CD8-positive, alpha-beta memory T cell (primary cell): ENCODE results near the gene C19orf47. TPM values are rescaled to one million over a fixed set of nuclear protein-coding genes. Genes with fewer than 3 reads are reported as not detected.

Experiments used
- CTCF ChIA-PET: fragments of 350-600 bp; sonication (Branson Sonifier 250); formaldehyde crosslinking; loops from one replicate; lab custom pipeline; 2021; ENCODE audit warnings: antibody characterized with exemption; lab: Charles Lee
- POLR2A ChIA-PET: fragments of 350-600 bp; sonication (Branson Sonifier 250); formaldehyde crosslinking; loops from one replicate; lab custom pipeline; 2021; ENCODE audit warnings: antibody characterized with exemption; lab: Charles Lee
- DNase-seq, 5 donors: peaks; one replicate each; pipeline versions ENCODE4 v3.0.0 to v3.0.0-alpha.2; 2020 to 2022; ENCODE audit warnings: mixed read lengths in 1 of 5
- H3K27ac ChIP-seq: one replicate; pipeline ENCODE4 v1.7.0; 2013; ENCODE audit warnings: low read depth, mild to moderate bottlenecking, low read length, moderate library complexity
- H3K27me3 ChIP-seq: 2 replicates; pipeline ENCODE4 v1.7.0; 2013; ENCODE audit warnings: low read length, mild to moderate bottlenecking; ENCODE audit not compliant: insufficient read depth, poor library complexity, severe bottlenecking
- H3K36me3 ChIP-seq: 2 replicates; pipeline ENCODE4 v1.7.0; 2013; ENCODE audit warnings: mild to moderate bottlenecking, low read length, moderate library complexity; ENCODE audit not compliant: insufficient read depth
- H3K4me1 ChIP-seq: 2 replicates; pipeline ENCODE4 v1.7.0; 2013; ENCODE audit warnings: mild to moderate bottlenecking, low read length, moderate library complexity; ENCODE audit not compliant: insufficient read depth
- H3K4me3 ChIP-seq: 2 replicates; pipeline ENCODE4 v1.7.0; 2013; ENCODE audit warnings: mild to moderate bottlenecking, low read length
- H3K9me3 ChIP-seq: 2 replicates; pipeline ENCODE4 v1.7.0; 2013; ENCODE audit warnings: mild to moderate bottlenecking, low read length
- H3K27ac Mint-ChIP-seq, 8 donors: one replicate each; pipeline ENCODE4 v1.8.0; 2020 to 2021; ENCODE audit warnings: mixed read lengths in 8 of 8, mild to moderate bottlenecking in 6 of 8, inconsistent platforms in 3 of 8, moderate library complexity in 3 of 8
- H3K27me3 Mint-ChIP-seq, 2 donors: one replicate each; pipeline ENCODE4 v1.8.0; 2020 to 2021; ENCODE audit warnings: mixed read lengths in 2 of 2, mild to moderate bottlenecking in 1 of 2, moderate library complexity in 1 of 2
- H3K36me3 Mint-ChIP-seq, 3 donors: one replicate each; pipeline ENCODE4 v1.8.0; 2020 to 2021; ENCODE audit warnings: mixed read lengths in 3 of 3, inconsistent platforms in 1 of 3, mild to moderate bottlenecking in 1 of 3
- H3K4me1 Mint-ChIP-seq, 3 donors: one replicate each; pipeline ENCODE4 v1.8.0; 2020 to 2021; ENCODE audit warnings: mixed read lengths in 3 of 3, inconsistent platforms in 1 of 3, mild to moderate bottlenecking in 1 of 3
- H3K4me3 Mint-ChIP-seq, 7 donors: one replicate each; pipeline ENCODE4 v1.8.0; 2020 to 2021; ENCODE audit warnings: mixed read lengths in 7 of 7, mild to moderate bottlenecking in 6 of 7, moderate library complexity in 4 of 7, inconsistent platforms in 2 of 7
- H3K9me3 Mint-ChIP-seq, 5 donors: one replicate each; pipeline ENCODE4 v1.8.0; 2020 to 2022; ENCODE audit warnings: mixed read lengths in 5 of 5, mild to moderate bottlenecking in 3 of 5, moderate library complexity in 2 of 5, inconsistent platforms in 1 of 5
- polyA plus RNA-seq: library from polyadenylated mRNA; unstranded; fragments of 300-500 nt; fragmentation: Illumina TruSeq; gene quantifications from one replicate; pipeline ENCODE4 v1.2.3, GENCODE V29; 2021
- total RNA-seq, 2 experiments: library from RNA; stranded (reverse); gene quantifications; one replicate each; pipeline ENCODE4 v1.2.3, GENCODE V29; 2021

Gene C19orf47, protein sequence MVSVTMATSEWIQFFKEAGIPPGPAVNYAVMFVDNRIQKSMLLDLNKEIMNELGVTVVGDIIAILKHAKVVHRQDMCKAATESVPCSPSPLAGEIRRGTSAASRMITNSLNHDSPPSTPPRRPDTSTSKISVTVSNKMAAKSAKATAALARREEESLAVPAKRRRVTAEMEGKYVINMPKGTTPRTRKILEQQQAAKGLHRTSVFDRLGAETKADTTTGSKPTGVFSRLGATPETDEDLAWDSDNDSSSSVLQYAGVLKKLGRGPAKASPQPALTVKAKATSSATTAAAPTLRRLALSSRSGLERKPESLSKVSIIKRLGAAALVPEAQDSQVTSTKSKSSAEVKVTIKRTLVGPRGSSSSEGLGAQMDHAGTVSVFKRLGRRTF
- total RNA-seq (10 to 100 TPM; 25.4 to 29.5 TPM), polyA plus RNA-seq (9.5 TPM)

DNA sequence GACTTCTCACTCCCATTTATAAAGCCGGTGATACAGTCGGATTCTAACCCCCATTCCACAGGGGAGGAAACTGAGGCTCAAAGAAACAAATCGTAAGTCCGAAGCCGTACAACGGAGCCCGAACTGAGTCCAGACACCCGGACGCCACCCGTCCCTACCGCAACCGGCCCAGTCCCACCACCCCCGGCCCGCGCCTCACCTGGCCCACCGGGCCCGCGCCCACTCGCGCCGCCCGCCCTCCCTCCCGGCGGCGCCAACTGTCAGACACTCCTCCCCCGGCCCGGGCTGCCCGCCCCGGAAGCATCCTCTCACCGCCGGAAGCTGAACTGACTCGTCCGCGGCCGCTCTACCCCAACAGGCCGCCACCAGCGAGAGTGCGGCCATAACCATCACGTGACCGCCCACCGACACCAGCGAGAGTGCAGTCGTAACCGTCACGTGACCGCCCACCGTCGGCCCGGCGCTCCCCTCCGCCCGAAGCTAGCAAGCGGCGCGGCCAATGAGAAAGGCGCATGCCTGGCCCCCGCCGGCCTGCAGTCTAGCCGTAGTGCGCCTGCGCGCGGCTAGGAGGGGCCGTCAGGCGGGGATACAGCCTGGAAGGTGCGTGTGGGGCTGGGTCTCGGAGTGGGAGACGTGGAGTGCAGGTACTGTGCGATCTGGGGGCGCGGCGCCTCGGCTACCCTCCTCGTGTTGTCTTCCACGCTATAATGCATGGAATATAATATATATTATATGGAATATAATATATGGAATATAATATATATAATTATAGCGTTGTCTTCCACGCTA, at the start of gene C19orf47, which contains the start of gene PLD3:
Gene C19orf47, minus strand, starts transcription at position 273 of the 789 bp plus-strand sequence. CDS start 6,540 bp downstream, outside the sequence.
Gene PLD3, plus strand, starts transcription at position 571 of the 789 bp plus-strand sequence. CDS start 17,789 bp downstream, outside the sequence.
- POLR2A ChIA-PET = interaction anchor here (0.6 to 1.5 kb wide), 9 partner anchors 62 to 915 kb away, joined by 3 to 10 read pairs (median 4); partner anchors contain the start of genes AKT2, BLVRB, HNRNPUL1 and RAB4B
- peak within 1 kb of the TSS; percentile 86 to 94 (median 90) for H3K4me3 Mint-ChIP-seq

DNA sequence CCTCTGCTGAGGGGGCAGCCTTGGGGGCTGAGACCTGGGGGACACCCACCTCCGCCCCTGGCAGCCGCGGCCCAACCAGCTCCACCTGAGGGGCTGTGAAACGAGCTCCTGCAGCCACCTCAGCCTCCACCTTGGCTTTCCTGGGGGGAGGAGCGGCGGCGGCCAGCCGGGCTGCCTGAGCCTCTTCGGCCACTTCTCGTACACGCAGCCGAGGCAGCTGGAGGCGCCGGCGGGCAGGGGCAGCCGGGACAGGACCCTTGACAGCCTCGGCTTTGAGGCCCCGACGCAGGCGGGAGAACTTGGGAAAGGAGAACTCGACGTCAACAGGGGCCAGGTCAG, 49.3 kb upstream of the C19orf47 start:
- Mint-ChIP-seq H3K27ac (no peak overlapping the region), H3K9me3 (no peaks in the 10 kb centered on the region), H3K27me3 (peaks cover 2 to 5% of the 10 kb centered on the region in 2 donors), H3K36me3 (no peaks in the 10 kb centered on the region), H3K4me1 (peaks cover 5 to 10% (median 6%) of the 10 kb centered on the region in 3 donors), H3K4me3 (no peak overlapping the region)
- Histone ChIP-seq H3K4me3 (no peak overlapping the region), H3K36me3 (no peaks in the 10 kb centered on the region), H3K9me3 (no peaks in the 10 kb centered on the region), H3K4me1 (no peaks in the 10 kb centered on the region), H3K27me3 (no peaks in the 10 kb centered on the region), H3K27ac (no peak overlapping the region)
- POLR2A ChIA-PET = no interaction called here
- CTCF ChIA-PET = no interaction called here
- no peak for DNase-seq

More for the DNA sequence above, at the start of gene C19orf47, which contains the start of gene PLD3:
- H3K27me3 Mint-ChIP-seq = peaks cover 0 to 3% of the 10 kb centered on the region in 2 donors
- peak within 1 kb of the TSS; percentile 79 for H3K27ac ChIP-seq
- H3K4me1 ChIP-seq = peaks cover 18% of the 10 kb centered on the region
- peak within 1 kb of the TSS; percentile 82 for H3K4me3 ChIP-seq
- peaks cover 0 to 9% (median 0%) of the 10 kb centered on the region in 3 donors for H3K36me3 Mint-ChIP-seq
- peak within 1 kb of the TSS; percentile 89 to 97 (median 94) for H3K27ac Mint-ChIP-seq
- CTCF ChIA-PET = interaction anchor here (0.8 to 2.0 kb wide), 4 partner anchors 13 to 73 kb away, joined by 3 to 7 read pairs (median 5); no protein-coding TSS in a partner anchor
- H3K9me3 Mint-ChIP-seq = no peaks in the 10 kb centered on the region
- H3K36me3 ChIP-seq = no peaks in the 10 kb centered on the region
- no peaks in the 10 kb centered on the region for H3K27me3 ChIP-seq
- no peaks in the 10 kb centered on the region for H3K9me3 ChIP-seq
- H3K4me1 Mint-ChIP-seq = peaks cover 28 to 52% (median 37%) of the 10 kb centered on the region in 3 donors
- DNase-seq = peak; percentile 98 to 99 (median 99)

DNA sequence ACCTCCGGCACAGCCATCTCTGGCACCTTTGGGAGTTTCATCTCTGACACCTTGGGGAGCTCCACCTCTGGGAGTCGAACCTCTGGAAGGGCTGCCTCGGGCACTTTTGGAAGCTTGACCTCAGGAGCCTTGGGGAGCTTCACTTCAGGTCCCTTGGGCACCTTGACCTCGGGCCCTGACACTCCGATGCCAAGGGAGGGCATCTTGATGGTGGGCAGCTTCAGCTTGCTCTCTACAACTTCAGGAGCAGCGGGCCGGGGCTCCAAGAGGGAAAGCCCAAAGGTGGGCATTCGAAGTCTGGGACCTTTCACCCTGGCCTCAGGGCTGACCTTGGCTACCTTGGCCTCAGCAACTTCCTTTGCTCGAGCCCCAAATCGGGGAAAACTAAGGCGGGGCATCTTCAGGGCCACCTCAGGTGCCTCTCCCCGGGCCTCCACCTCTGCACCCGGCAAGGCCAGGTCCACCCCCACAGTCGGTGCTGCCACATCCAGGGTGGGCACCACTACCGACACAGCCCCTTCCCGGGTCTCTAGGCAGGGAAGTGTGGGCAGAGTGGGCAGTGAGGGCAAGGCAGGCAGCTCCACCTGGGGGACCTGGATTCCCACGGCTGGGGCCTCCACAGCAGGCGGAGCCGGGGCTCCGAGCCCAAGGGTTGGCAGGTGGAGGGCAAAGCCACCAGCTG, 48.8 kb upstream of the C19orf47 start:
- CTCF ChIA-PET = no interaction called here
- Histone ChIP-seq H3K27ac (no peak overlapping the region), H3K4me3 (no peak overlapping the region), H3K9me3 (no peaks in the 10 kb centered on the region), H3K4me1 (no peaks in the 10 kb centered on the region), H3K27me3 (no peaks in the 10 kb centered on the region), H3K36me3 (no peaks in the 10 kb centered on the region)
- Mint-ChIP-seq H3K36me3 (no peaks in the 10 kb centered on the region), H3K9me3 (no peaks in the 10 kb centered on the region), H3K27me3 (peaks cover 2 to 5% of the 10 kb centered on the region in 2 donors), H3K27ac (no peak overlapping the region), H3K4me3 (no peak overlapping the region), H3K4me1 (peaks cover 5 to 10% (median 6%) of the 10 kb centered on the region in 3 donors)
- POLR2A ChIA-PET = no interaction called here
- no peak for DNase-seq

DNA sequence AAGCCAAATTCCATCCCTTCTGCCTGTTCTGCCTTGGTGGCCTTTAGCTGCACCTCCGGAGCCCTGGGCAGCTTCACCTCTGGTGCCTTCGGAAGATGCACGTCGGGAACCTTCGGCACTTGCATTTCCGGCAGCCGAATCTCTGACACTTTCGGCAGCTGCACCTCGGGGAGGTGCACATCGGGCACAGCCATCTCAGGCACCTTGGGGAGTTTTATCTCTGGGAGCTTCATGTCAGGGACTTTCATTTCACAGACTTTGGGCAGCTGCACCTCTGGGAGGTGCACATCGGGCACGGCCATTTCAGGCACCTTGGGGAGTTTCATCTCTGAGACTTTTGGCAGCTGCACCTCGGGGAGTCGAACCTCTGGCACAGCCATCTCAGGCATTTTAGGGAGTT, 47.8 kb upstream of the C19orf47 start:
- no peaks in the 10 kb centered on the region for H3K9me3 ChIP-seq
- H3K9me3 Mint-ChIP-seq = no peaks in the 10 kb centered on the region
- ChIA-PET CTCF (interaction anchor here (1.9 kb wide), 1 partner anchor 69 kb away, joined by 4 read pairs; the partner anchor contains the start of gene BLVRB), POLR2A (interaction anchor here (0.6 kb wide), 1 partner anchor 27 kb away, joined by 3 read pairs; no protein-coding TSS in a partner anchor)
- no peak overlapping the region for H3K4me3 Mint-ChIP-seq
- peaks cover 2 to 5% of the 10 kb centered on the region in 2 donors for H3K27me3 Mint-ChIP-seq
- no peaks in the 10 kb centered on the region for H3K4me1 ChIP-seq
- no peaks in the 10 kb centered on the region for H3K27me3 ChIP-seq
- DNase-seq = no peak
- H3K36me3 Mint-ChIP-seq = no peaks in the 10 kb centered on the region
- no peak overlapping the region for H3K27ac ChIP-seq
- H3K36me3 ChIP-seq = no peaks in the 10 kb centered on the region
- peaks cover 5 to 10% (median 6%) of the 10 kb centered on the region in 3 donors for H3K4me1 Mint-ChIP-seq
- no peak overlapping the region for H3K4me3 ChIP-seq
- no peak overlapping the region for H3K27ac Mint-ChIP-seq

DNA sequence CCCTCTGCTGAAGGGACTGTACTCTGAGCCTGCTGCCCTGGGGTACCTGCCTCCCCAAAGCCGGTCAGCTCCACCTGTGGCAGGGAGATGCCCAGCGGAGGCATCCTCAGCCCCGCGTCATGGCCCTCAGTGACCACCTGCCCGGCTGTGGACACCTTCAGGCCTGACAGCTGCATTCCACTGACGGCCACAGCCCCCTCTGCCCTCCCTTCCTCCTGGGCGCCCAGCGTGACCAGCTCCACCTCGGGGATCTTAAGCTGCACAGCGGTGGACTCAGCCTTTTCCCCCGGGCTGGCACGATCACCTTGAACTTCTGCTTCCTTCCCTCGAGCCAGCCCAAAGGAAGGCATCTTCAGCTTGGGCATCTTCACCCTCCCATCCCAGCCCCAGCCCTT, 46.6 kb upstream of the C19orf47 start:
- no peak overlapping the region for H3K27ac Mint-ChIP-seq

DNA sequence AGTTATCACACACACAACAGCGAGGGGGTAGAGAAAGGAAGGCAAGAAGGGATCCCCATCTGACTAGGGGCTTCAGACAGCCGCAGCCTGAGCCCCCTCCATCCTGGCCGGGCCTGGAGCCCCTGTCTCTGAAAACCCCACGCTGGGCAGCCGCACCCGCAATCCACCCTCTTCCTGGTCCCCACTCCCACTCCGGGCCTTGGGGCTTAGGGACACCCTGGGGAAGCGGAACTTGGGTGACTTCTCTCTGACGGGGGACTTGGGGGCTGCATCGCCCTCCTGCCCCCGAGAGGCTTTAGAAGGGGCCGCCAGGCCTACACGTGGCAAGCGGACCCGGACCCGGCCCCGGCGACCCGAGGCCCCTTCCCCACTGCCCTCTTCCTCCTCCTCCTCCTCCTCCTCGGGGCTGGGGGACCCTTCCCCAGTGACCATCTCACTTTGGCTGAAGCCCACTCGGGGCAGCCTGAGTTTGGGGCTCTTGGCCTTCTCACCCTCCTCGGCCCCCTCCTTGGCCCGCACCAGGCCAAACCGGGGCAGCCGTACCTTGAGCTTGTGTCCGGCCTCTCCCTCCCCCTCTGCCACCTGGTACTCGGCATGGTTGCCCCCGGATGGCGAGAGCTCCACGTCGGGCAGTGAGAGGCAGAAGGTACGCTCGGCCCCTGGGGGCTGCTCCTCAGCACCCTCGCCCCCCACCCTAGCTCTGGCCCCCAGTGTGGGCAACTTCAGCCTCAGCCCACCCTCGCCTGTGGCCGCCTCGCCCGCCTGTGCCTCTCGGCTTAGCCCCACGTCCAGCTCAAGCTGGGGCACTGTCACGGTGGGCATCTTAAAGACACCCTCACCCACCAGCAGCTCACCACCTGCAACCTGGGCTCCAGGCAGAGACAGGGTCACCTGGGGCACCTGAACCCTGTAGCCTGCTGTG, 46.0 kb upstream of the C19orf47 start:
- no peak overlapping the region for H3K27ac ChIP-seq
- POLR2A ChIA-PET = no interaction called here
- no peaks in the 10 kb centered on the region for H3K27me3 ChIP-seq
- H3K9me3 Mint-ChIP-seq = no peaks in the 10 kb centered on the region
- CTCF ChIA-PET = interaction anchor here (1.9 kb wide), 1 partner anchor 71 kb away, joined by 4 read pairs; the partner anchor contains the start of gene BLVRB
- no peak for DNase-seq
- H3K4me3 Mint-ChIP-seq = no peak overlapping the region
- H3K36me3 ChIP-seq = no peaks in the 10 kb centered on the region
- H3K27me3 Mint-ChIP-seq = peaks cover 3% of the 10 kb centered on the region in 2 donors
- H3K4me1 Mint-ChIP-seq = peaks cover 3 to 5% (median 3%) of the 10 kb centered on the region in 3 donors
- no peak overlapping the region for H3K4me3 ChIP-seq
- no peaks in the 10 kb centered on the region for H3K36me3 Mint-ChIP-seq
- H3K27ac Mint-ChIP-seq = no peak overlapping the region
- H3K4me1 ChIP-seq = no peaks in the 10 kb centered on the region
- H3K9me3 ChIP-seq = no peaks in the 10 kb centered on the region

More for the DNA sequence above, 46.6 kb upstream of the C19orf47 start:
- peaks cover 5 to 10% (median 6%) of the 10 kb centered on the region in 3 donors for H3K4me1 Mint-ChIP-seq
- Histone ChIP-seq H3K36me3 (no peaks in the 10 kb centered on the region), H3K27me3 (no peaks in the 10 kb centered on the region), H3K27ac (no peak overlapping the region), H3K4me3 (no peak overlapping the region), H3K4me1 (no peaks in the 10 kb centered on the region), H3K9me3 (no peaks in the 10 kb centered on the region)
- no peak overlapping the region for H3K4me3 Mint-ChIP-seq
- ChIA-PET POLR2A (no interaction called here), CTCF (interaction anchor here (1.9 kb wide), 1 partner anchor 70 kb away, joined by 4 read pairs; the partner anchor contains the start of gene BLVRB)
- H3K36me3 Mint-ChIP-seq = no peaks in the 10 kb centered on the region
- no peak for DNase-seq
- H3K27me3 Mint-ChIP-seq = peaks cover 4 to 5% of the 10 kb centered on the region in 2 donors
- H3K9me3 Mint-ChIP-seq = no peaks in the 10 kb centered on the region
